C4-2B (cell line): ENCODE results near the gene TIGD2.

Experiments used
- CTCF ChIP-seq: fragments of 450-650 bp; conservative IDR thresholded peaks from 2 replicates; pipeline ENCODE4 v1.5.1; 2017; ENCODE audit warnings: mild to moderate bottlenecking
- ZFX ChIP-seq: fragments of 450-650 bp; IDR thresholded peaks from 2 replicates; pipeline ENCODE4 v1.6.1; 2017

- TF ChIP-seq CTCF = no peak
- no peak for TF ChIP-seq ZFX
Measured at GRCh38 chr4:89069481-89069880, 41.9 kb upstream of the TIGD2 start.
